Prostate gland (tissue), 2 donors: ENCODE data around the gene NUDT8.

ENCODE experiments used
- POLR2A ChIP-seq: fragments of 450-650 bp; IDR thresholded peaks from one replicate; pipeline ENCODE4 v1.6.1; 2016; ENCODE audit warnings: antibody characterized with exemption, mild to moderate bottlenecking
- TF ChIP-seq, protein P1 (sequence below), 4 experiments: fragments of 200-600 bp in 2 of 4; fragments of 450-650 bp in 2 of 4; sonication (generic) in 2 of 4; IDR thresholded peaks; 1 replicate in 3 of 4; 2 replicates in 1 of 4; pipeline ENCODE4 v1.5.1; 2016 to 2019; ENCODE audit warnings: antibody characterized with exemption in 4 of 4, mild to moderate bottlenecking in 2 of 4, moderate library complexity in 2 of 4

DNA sequence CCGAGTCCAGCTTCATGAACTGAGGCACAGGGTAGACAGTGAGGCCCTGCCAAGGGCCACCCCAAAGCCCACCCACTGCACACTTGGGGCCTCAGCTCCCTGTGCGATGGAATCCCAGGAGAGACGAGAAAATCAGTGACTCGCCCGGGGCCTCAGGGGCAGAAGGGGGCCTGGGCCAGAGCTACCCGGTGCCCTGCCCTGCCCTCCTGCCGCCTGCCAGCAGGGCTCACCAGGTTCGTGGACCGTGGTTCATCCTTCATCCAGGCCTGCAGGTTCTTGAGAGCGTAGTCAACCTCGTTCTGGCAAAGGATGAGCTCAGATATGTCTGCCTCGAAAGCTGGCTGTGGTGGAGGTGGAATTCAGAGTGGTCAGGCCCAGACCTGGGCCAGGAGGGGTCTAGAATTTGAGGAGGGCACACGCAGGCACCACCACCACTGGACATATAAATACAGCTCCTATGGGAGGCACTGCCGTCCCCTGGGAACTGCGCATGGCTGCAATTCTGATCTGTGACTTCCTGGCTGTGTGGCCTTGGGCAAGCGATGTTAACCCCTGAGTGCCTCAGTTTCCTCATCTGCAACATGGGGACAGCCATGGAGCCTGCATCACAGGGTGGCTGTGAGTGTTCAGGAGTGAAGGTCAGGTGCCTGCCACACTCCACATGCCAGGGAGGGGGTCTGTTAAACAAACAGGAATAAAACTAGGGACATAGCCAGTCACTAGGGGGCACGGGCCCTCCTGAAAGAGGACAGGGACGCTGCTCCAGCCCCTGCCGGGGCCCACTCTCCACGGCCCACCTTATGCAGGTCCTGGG lies 37.1 kb upstream of the NUDT8 start:
- TF ChIP-seq, protein P1, sequence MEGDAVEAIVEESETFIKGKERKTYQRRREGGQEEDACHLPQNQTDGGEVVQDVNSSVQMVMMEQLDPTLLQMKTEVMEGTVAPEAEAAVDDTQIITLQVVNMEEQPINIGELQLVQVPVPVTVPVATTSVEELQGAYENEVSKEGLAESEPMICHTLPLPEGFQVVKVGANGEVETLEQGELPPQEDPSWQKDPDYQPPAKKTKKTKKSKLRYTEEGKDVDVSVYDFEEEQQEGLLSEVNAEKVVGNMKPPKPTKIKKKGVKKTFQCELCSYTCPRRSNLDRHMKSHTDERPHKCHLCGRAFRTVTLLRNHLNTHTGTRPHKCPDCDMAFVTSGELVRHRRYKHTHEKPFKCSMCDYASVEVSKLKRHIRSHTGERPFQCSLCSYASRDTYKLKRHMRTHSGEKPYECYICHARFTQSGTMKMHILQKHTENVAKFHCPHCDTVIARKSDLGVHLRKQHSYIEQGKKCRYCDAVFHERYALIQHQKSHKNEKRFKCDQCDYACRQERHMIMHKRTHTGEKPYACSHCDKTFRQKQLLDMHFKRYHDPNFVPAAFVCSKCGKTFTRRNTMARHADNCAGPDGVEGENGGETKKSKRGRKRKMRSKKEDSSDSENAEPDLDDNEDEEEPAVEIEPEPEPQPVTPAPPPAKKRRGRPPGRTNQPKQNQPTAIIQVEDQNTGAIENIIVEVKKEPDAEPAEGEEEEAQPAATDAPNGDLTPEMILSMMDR (IDR thresholded peaks at IDR 0.05), result no peak
- TF ChIP-seq POLR2A, result no peak
